ENCODE measurements around the gene ITGAV. TPM values are rescaled to one million over a fixed set of nuclear protein-coding genes. Genes with fewer than 3 reads are reported as not detected.

Gene ITGAV
- total and polyA plus RNA-seq, 2 donors (not counting 3 experiments of a cell fraction or from before 2014, with no cell fraction given), result 61.8 to 131 TPM

DNA sequence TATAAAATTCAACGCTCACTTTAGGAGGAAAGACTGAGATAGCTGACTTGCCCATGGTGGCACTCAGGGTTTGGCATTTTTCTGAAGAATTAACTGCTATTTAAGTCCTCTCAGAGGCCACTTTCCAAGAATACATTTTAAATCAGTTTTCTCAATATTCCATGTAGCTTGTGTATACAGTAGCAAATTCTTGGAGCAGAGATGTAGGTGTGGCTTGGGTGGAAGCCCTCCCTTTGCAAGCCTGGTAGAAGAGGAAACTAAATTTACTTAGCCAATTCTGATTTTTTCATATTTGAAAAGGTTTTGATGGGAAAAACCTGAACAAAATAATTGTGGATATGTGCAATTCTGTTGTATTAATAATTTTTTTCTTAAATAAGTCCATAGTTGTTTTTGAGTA lies 14.0 kb upstream of the ITGAV start:
- FAIRE-seq (no peak), DNase-seq (ENCODE audit: low read depth, low spot score) (no peak)
- BruUV-seq (replicated peaks), result TSS peak; percentile 65
- Histone ChIP-seq H2AFZ (ENCODE audit: low read depth, low read length) (peak overlapping the region; percentile 36), H3K79me2 (ENCODE audit: control insufficient read depth, insufficient read depth, low read length) (no peaks in the 10 kb centered on the region), H3K36me3 (ENCODE audit: control insufficient read depth in 2 of 2, extremely low read depth in 1 of 2, insufficient read depth in 2 of 2, low read length in 2 of 2) (no peaks in the 10 kb centered on the region), H4K20me1 (replicated peaks; ENCODE audit: control insufficient read depth, extremely low read depth, insufficient read depth, low read length) (no peaks in the 10 kb centered on the region), H3K9me3 (replicated peaks; ENCODE audit: control insufficient read depth, insufficient read depth, low read length) (no peaks in the 10 kb centered on the region), H3K4me2 (ENCODE audit: insufficient read depth, low read length) (peak overlapping the region; percentile 81), H3K4me1 (ENCODE audit: control insufficient read depth, extremely low read depth, insufficient read depth, low read length) (peaks cover 18% of the 10 kb centered on the region), H3K9me1 (replicated peaks; ENCODE audit: control insufficient read depth, extremely low read depth, insufficient read depth, low read length) (no peaks in the 10 kb centered on the region), H3K27ac (ENCODE audit: insufficient read depth, low read depth, low read length) (peak overlapping the region; percentile 82), H3K27me3 (ENCODE audit: control insufficient read depth in 2 of 2, insufficient read depth in 2 of 2, low read length in 2 of 2) (no peaks in the 10 kb centered on the region), H3K4me3 (replicated peaks in 1 of 3; ENCODE audit: insufficient read depth in 1 of 3, low read depth in 1 of 3, low read length in 3 of 3) (no peak overlapping the region), H3K9ac (replicated peaks; ENCODE audit: extremely low read depth, insufficient read depth, low read length) (peak overlapping the region; percentile 45)
- TF ChIP-seq MYC (IDR thresholded peaks at IDR 0.05; ENCODE audit: low read depth, low read length) (no peak), JUN (IDR thresholded peaks at IDR 0.05; ENCODE audit: borderline replicate concordance, insufficient read depth, insufficient read length, low read depth) (no peak), FOS (IDR thresholded peaks at IDR 0.05; ENCODE audit: borderline replicate concordance, insufficient read depth, low read length) (no peak), POLR2AphosphoS5 (IDR thresholded peaks at IDR 0.05; ENCODE audit: insufficient read depth, low read depth, low read length) (no peak), POLR2A (IDR thresholded peaks at IDR 0.05; ENCODE audit: low read depth, low read length) (no peak), GATA2 (IDR thresholded peaks at IDR 0.05; ENCODE audit: insufficient read depth, insufficient read length, low read depth, low read length) (no peak), CTCF (IDR thresholded peaks at IDR 0.05; ENCODE audit: extremely low read depth in 1 of 2, insufficient read depth in 1 of 2, low read depth in 1 of 2, low read length in 2 of 2) (no peak), EZH2 (IDR thresholded peaks at IDR 0.05; ENCODE audit: borderline replicate concordance, low read depth, low read length, severe bottlenecking) (no peak)
- TF ChIP-seq, protein P1, sequence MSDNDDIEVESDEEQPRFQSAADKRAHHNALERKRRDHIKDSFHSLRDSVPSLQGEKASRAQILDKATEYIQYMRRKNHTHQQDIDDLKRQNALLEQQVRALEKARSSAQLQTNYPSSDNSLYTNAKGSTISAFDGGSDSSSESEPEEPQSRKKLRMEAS (IDR thresholded peaks at IDR 0.05; ENCODE audit: insufficient read depth, insufficient read length), result no peak
- dilution Hi-C loops (cut with MboI; ENCODE audit: extremely low pct_ligation_motif_present, low sequenced_read_pairs), result no loop called here
- intact Hi-C loops (cut with micrococcal nuclease), result loop anchor here (1.0 to 2.0 kb wide), 3 partner anchors 13 to 89 kb away; partner anchors contain the start of gene ZC3H15
- POLR2A ChIA-PET, result interaction anchor here (0.7 to 1.6 kb wide), 2 partner anchors 14 to 22 kb away, joined by 3 to 10 read pairs; partner anchors contain the start of gene ITGAV
- CTCF ChIA-PET, result interaction anchor here (0.6 to 1.3 kb wide), 6 partner anchors 10 to 72 kb away, joined by 3 to 12 read pairs (median 3); partner anchors contain the start of gene ITGAV
